ENCODE data around the gene GNG7.
"Not testable (repeated sequence)": the region's sequence is repeated elsewhere in the genome, so short reads cannot be mapped to it uniquely, and the experiment has no call there.

Gene GNG7

DNA sequence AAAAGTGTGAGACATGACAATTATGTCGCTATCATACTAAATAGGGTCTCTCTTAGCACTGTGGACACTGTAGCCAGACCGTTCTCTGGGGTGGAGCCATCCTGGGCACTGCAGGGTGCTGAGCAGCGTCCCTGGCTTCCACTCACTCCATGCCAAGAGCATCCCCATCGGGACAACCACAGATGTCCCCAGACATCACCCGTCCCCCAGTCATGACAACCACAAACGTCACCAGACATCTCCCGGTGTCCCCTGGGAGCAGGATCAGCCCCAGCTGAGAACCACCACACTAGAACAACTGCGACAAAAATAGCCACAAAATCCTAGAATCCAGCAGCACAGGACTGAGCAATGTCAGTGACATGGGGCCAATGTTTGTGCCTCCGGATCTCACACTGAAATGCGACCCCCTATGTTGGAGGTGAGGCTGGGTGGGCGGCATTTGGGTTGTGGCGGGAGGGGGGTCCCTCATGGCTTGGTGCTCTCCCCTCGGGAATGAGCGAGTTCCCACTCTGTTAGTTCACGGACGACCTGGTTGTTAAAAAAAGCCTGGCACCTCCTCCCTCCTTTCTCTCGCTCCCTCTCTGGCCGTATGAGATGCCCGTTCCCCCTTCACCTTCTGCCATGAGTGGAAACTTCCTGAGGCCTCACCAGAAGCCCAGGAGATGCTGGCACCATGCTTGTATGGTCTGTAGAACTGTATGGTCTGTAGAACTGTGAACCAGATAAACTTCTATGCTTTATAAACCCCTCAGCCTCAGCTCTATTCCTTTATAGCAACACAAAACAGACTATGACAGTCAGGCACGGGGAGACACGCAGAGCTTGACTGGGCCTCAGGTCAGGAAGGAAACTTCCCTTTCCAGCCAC lies 132.7 kb downstream of the GNG7 start:
- no peak for DNase-seq

DNA sequence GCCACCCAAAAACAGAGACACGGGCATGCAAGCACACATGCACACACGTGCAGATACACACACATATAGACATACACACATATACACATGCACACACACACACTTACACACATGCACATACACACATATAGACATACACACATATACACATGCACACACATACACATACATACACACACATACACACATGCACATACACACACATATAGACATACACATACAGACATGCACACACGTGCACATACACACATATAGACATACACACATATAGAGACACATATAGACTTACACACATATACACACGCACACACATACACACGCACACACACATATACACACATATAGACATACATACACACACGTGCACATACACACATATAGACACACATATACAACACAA lies 134.5 kb downstream of the GNG7 start:
- no peak for DNase-seq

GRCh38 chr19:2567580-2567979 lies 134.9 kb downstream of the GNG7 start:
- no peak for DNase-seq

GRCh38 chr19:2563546-2563945 lies 138.9 kb downstream of the GNG7 start:
- not testable (repeated sequence) for DNase-seq

GRCh38 chr19:2561895-2562294 lies 140.6 kb downstream of the GNG7 start:
- DNase-seq = no peak

DNA sequence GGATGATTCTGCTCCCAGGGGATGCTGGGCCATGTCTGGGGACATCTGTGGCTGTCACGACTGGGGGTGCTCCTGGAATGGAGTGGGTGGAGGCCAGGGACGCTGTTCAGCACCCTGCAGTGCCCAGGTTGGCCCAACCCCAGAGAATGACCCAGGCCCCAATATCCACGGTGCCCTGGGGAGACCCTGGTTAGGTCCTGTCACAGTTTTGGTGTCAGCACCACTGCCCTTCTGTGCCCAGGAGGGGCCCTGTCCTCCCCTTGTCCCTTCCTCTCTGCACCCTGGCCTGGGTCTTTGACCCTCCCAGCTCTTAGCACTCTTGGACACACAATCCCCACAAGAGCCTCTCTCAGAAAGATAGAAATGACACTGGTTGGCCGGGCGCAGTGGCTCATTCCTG lies 141.3 kb downstream of the GNG7 start:
- DNase-seq = no peak

DNA sequence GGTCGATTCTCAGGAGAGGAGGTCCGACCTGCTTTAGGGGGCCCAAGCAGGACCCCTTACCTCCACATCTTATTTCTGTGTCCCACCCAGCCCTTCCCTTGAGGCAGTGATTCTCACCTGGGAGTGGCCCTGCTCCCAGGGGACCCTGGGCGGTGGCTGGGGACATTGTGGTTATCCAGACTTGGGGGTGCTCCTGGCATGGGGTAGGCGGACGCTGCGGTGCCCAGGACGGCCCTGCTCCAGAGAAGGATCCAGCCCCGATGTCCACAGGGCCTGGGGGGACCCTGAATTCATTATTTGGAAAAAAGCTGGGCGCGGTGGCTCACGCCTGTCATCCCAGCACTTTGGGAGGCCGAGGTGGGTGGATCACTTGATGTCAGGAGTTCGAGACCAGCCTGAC lies 142.1 kb downstream of the GNG7 start:
- DNase-seq = no peak

- no peak for DNase-seq
Measured at GRCh38 chr19:2558543-2558942, 144.0 kb downstream of the GNG7 start.

DNA sequence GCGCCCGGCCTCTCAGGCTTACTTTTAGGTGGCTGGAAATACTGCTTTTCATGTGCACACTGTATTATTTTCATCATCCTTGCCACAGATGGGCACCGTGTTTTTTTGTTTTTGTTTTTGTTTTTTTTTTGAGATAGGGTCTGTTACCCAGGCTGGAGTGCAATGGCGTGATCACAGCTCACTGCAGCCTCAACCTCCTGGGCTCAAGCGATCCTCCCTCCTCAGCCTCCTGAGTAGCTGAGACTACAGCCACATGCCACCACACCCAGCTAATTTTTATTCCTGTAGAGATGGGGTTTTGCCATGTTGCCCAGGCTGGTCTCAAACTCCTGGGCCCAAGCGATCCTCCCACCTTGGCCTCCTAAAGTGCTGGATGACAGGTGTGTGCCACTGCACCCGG lies 144.4 kb downstream of the GNG7 start:
- not testable (repeated sequence) for DNase-seq

- no peak for DNase-seq
Measured at GRCh38 chr19:2557093-2557440, 145.4 kb downstream of the GNG7 start.

- no peak for DNase-seq
Measured at GRCh38 chr19:2556221-2557092, 146.0 kb downstream of the GNG7 start.

DNA sequence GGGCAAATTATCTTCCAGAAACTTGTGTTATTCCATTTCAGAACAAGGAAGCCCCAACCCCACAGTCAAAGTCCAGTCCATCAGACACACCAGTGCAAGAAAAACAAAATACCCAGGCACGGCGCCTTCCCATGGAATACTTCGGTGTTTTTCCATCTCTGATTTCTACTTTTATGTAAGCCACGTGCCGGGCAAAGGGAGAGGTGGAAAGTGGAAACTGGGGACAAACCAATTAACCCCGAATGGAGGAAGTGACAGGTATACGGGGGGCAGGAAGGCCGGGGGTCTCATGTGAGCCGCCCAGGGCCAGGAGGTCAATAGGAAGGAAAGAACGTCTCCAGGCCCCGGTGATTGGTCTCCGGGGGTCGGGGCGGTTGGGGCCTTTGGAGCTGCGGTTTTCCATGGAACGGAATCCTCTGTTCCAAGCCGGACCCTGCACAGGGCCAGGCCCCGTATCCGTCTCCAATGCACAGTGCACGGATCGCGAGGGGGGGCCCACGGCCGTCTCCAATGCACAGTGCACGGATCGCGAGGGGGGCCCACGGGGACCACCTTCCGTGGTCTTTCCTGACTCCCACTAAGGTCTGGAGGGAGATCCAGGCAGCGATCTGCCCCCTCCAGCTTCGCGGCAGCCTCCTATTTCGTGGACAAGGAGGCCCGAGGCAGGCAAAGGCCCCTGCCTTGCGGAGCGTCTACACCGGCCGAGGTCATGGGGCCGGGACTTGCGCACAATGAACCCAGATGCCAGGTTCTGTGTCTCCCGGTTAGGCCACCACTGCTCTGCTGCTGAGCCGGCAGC lies 146.9 kb downstream of the GNG7 start:
- DNase-seq = no peak

- no peak for DNase-seq
Measured at GRCh38 chr19:2554856-2555255, 147.6 kb downstream of the GNG7 start.

DNA sequence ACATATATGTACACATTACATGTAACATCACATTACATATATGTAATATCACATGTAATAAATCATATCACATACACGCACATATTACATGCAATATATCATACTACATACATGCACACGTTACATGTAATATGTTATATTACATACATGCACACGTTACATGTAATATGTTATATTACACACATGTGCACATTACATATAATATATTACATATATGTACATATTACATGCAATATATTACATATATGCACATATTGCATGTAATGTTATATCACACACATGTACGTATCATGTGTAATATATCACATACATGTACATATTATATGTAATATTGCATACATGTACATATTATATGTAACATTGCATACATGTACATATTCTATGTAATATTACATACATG lies 149.0 kb downstream of the GNG7 start:
- no peak for DNase-seq

DNA sequence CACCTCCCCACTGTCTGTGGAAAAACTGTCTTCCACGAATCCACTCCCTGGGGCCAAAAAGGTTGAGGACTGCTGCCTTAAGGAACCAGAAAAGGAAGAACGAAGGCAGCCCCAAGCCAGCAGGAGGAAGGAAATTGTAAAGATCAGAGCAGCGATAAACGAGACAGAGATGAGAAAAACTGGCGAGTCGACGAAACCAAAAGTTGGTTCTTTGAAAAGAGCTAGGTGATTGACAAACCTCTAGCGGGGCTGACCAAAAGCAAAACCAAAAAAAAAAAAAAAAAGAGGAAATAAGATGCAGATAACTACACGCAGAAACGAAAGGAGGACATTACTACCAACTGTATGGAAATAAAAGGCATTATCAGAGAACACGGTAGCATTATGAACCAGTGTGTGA lies 149.6 kb downstream of the GNG7 start:
- DNase-seq = no peak

DNA sequence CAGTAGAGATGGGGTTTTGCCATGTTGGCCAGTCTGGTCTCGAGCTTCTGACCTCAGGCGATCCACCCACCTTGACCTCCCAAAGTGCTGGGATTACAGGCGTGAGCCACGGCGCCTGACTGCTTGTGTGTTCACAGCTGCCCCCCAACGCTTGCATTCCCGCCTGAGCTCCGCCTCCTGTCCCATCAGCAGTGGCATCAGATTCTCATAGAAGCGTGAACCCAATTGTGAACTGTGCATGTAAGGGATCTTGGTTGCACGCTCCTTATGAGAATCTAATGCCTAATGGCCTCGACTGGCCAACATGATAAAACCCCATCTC lies 150.7 kb downstream of the GNG7 start:
- DNase-seq = no peak

- no peak for DNase-seq
Measured at GRCh38 chr19:2551172-2551863, 151.2 kb downstream of the GNG7 start.

DNA sequence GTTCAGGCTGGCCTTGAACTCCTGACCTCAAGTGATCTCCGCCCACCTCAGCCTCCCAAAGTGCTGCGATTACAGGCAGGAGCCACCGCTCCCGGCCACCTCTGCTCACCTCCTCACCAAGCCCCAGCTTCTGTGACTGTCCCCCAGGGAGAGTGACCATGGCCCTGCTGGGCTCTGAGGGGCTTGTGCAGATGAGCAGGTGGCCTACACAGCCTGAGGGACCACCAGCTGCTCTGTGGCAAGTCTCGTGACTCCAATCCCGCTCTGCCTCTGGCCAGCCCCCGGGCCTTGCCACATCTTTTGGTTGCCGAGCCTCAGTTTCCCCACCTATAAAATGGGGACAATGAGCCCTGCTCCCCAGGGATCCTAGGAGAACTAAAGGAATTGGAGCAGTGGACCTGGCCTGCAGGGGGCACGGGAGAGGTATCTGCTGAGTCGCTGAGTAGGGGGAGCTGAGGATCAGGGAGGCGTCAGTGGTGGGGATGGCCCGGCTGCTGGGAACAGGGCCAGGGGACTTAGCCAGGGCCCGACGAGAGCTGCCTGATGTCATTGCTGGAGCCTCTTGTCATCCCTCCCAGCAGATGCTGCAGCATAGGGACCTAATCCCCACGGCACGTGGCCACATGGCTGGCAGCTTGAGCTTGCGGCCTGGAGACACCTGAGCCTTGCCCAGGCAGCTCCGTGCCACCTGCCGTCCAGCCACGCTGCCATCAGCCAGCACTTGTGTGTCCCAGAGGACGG lies 151.9 kb downstream of the GNG7 start:
- no peak for DNase-seq

- no peak for DNase-seq
Measured at GRCh38 chr19:2549701-2550191, 152.7 kb downstream of the GNG7 start.

- DNase-seq = no peak
Measured at GRCh38 chr19:2548966-2549365, 153.5 kb downstream of the GNG7 start.

- DNase-seq = no peak
Measured at GRCh38 chr19:2547721-2548120, 154.8 kb downstream of the GNG7 start.

Data from cerebellar nuclear complex (tissue), 1 donor.